AG08395 (cell line): ENCODE results near the gene NCK2.

Experiments used
- DNase-seq: peaks from one replicate; pipeline ENCODE4 v3.0.0; 2012; ENCODE audit warnings: mixed read lengths, low spot score

Gene NCK2

DNA sequence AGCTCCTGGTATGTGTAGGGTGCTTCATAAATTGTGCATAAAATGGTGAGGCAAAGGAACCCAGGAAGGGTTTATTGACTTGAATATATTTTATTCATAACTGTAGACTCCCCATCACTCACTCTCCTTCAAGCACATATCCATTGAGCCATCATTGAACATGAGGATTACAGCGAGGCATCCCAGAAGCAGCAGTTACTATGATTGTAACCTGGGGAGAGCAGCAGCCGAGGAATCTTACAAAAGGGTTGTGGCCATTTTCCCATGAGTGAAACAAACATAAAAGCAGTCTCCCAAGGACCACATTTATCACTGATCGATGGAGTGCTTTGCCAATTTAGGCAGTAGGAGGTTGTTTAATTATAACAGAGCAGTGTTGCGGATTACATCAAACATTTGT lies 183.4 kb downstream of the NCK2 start:
- DNase-seq, result no peak

DNA sequence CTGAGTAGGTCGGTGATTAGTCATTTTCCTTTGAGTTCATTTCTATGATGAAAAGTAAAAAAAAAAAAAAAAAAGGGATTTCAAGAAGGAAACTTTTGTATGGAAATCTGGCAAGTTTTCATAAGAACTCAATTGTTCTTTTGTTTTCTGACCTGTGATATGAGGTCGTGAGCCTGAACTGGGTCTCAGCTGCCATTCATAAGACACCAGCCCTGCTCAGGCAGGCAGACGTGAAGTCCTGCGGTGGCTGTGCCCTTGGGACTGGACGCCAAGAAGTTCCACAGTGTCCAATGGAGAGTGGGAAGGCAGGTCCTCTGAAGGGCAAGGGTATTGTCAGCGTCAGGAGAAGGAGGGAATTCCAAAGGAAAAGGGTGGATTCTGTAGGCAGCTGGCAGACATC lies 183.9 kb downstream of the NCK2 start:
- no peak for DNase-seq

DNA sequence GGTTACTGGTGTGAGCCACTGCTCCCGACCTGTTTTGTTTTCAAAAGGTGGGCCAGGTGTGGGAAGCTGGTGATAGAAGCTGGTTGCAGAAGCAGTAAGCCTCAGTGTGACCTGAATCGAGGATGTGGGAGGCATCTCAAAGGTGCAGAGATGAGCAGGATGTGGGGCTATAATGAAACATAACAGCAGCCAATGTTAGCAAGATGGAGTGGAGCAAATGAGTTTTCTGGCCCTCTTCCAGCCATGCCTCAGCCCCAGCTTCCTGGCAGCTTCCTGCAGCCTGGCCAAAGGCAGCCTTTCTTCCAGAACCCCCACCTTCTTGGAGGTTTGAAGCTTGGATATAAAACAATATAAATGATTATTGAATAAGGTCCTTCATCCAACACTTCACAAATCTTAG lies 184.8 kb downstream of the NCK2 start:
- DNase-seq, result no peak

DNA sequence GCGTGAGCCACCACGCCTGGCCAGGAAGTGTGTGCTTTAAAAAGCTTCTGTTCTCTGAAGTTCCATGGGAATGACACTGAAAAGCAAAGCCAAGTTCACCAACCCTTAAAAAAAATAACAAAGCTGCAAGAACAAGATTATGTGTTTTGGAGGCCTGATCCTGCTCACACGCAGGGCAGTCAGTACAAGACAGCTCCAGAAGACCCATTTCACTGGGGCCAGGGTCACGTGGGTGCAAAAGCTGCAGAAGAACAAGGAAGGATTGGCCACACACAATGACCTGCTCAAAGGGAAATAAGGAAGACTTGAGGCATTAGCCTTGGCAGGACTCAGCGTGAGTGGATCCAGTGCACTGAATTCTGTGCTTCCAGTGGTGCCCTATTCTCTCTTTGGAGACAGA lies 187.9 kb downstream of the NCK2 start:
- DNase-seq, result no peak

DNA sequence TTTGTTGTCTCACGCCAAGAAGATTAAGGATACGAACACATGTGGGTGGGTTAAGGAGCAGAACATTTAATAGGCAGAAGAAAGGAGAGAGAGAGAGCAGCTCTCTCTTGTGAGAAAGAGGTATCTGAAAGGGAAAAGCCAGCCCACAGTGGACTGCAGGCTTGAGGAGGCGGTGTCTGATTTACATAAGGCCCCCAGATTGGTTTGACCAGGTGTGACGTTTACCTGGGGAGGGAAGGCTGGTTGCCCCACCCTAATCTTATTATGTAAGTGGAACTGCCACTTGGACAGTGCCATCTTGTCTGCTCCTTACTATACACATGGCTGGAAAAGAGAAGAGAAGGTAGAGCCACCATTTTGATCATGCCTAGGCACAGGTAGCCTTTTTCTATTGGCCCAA lies 189.2 kb downstream of the NCK2 start:
- DNase-seq, result no peak

DNA sequence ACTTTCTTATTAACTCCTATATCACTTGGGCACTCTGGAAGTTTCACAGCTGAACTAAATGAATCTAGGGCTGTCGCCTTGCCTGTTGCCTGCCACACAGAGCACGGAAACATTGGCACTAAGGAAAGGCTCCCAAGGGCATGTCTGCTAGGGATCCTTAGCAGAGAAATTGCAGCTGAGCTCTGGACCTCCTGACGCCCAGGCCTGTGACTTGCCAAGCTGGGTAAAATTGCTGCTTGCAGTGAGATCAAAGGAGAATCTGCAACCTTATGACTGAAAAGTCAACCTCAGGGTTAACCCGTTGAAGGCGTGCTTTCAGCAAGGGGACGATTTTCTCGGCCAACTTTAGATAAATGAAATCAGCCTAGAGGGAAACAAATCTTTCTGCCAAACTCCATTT lies 189.8 kb downstream of the NCK2 start:
- DNase-seq, result no peak

DNA sequence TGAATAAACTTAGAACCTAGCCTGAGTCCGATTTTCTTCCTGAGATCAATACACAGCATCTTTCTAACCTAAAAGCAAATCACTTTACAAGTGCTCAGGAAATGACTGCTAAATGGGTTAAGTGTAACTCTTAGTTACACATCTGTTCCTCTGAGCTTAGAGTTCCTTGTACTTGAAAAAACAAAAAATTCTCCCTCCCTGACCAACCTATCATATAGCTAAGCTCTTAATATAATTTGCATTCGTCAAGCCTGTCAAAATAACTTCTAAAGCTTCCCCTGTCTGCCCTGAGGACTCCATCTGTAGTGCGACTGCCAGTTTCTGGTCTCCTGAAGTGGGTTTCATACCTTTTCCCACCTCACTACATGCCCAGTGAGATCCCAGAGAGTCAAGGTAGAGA lies 190.4 kb downstream of the NCK2 start:
- DNase-seq, result no peak

DNA sequence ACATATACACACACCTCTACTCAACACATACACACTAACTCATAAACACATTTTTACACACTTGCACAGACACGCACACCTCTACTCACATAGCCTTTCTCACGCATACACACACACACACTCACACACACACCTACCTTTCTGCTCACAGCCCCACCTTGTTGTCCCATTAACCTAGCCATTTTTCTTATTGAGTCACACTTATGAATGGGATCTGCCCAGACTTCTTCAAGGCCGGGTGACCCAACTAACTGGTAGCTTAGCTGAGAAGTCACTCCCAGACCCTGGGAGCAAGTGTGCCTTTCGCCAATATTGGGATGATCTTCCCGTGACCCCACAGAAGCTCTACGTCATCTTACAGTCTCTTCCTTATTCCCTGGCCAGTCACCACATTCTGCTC lies 192.2 kb downstream of the NCK2 start:
- no peak for DNase-seq

DNA sequence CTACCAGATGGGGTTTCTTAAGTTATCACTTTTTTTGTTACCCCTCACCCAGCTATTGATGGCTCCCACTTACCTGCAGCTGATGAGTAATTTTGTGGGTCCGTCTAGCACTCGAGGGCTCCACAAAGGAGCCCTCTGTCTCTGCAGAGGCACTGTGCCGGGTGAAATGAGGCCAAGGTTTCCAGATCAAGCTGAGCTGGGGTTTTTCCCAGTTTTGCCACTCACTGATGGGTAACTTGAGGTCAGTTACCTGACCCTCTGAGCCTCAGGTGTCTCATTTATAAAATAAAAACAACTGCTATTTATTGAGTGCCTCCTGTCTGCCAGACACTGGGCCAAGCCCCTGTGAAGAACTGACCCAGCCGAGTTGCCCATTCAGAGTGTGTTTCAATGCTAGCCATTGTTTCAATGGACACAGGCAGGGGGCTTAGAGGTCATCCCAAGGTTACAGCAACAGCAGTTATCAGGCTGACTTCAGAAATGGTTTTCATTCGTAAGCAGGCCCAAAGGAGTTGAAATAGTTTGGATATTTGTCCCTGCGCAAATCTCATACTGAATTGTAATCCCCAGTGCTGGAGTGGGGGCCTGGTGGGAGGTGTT lies 192.9 kb downstream of the NCK2 start:
- no peak for DNase-seq
